KOPT-K1 (cell line): ENCODE results near the gene CTLA4.

ENCODE experiments used
- H3K27ac ChIP-seq: fragments of 200-600 bp; sonication (generic); 2 replicates; pipeline ENCODE4 v1.5.1; 2016; ENCODE audit warnings: antibody characterized with exemption, mild to moderate bottlenecking, low read depth, low read length; ENCODE audit not compliant: poor library complexity, severe bottlenecking
- H3K36me3 ChIP-seq: fragments of 200-600 bp; sonication (generic); 2 replicates; pipeline ENCODE4 v1.5.1; 2017; ENCODE audit warnings: antibody characterized with exemption, mild to moderate bottlenecking, low read length, moderate library complexity; ENCODE audit not compliant: insufficient read depth
- H3K9me3 ChIP-seq: fragments of 200-600 bp; sonication (generic); 2 replicates; pipeline ENCODE4 v1.5.1; 2017; ENCODE audit warnings: antibody characterized with exemption, low read length, mild to moderate bottlenecking; ENCODE audit not compliant: insufficient read depth, poor library complexity, severe bottlenecking

Gene CTLA4

DNA sequence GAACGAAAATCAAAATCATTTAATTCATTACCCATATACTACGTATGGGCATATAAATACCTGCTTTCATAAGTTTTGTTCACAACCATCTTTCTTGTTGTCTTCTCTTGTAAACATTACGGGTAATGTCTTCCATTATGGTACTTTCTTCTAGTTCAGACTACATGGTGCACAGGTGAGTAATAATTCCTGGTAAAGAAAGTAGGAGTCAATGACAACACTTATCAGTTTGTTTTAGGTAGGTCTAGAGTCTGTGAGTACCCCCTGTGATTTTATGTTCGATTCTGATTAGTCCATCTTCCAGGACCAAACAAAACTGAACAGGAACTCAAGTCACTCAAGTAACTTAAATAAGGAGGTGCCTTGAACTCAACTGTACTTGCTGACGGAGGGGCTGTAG lies 25.2 kb upstream of the CTLA4 start:
- H3K36me3 ChIP-seq = no peaks in the 10 kb centered on the region
- no peak overlapping the region for H3K27ac ChIP-seq

DNA sequence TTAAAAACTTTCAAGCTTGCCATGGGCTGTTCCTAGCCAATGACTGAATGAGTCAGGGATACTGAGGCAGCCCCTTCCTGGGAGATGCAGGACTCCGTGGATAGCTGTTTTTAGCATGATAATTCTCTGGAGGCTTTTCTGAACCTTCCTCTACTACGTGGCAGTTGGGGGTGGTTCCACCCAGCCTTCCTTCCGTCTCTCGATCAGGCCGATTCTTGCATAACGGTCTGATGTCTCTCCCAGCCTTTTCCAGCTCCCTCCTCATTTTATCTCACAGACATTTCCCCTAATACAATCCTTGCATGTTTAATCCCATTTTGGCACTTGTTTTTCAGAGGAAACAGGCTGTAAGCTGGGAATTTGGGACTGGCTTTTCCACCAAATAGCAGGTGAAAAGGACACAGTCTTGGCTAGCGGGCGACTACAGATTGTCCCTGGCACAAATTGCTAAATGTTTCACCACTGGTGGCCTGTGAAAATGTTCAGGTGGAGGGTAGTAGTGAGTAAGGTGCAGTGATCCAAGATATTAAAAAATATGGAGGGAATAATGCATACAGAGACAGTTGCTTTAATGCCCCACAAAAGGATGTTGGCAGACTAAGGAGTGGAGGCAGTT lies 21.0 kb upstream of the CTLA4 start:
- no peak overlapping the region for H3K27ac ChIP-seq
- no peaks in the 10 kb centered on the region for H3K36me3 ChIP-seq
- H3K9me3 ChIP-seq = no peaks in the 10 kb centered on the region

More for the DNA sequence above, 25.2 kb upstream of the CTLA4 start:
- no peaks in the 10 kb centered on the region for H3K9me3 ChIP-seq

DNA sequence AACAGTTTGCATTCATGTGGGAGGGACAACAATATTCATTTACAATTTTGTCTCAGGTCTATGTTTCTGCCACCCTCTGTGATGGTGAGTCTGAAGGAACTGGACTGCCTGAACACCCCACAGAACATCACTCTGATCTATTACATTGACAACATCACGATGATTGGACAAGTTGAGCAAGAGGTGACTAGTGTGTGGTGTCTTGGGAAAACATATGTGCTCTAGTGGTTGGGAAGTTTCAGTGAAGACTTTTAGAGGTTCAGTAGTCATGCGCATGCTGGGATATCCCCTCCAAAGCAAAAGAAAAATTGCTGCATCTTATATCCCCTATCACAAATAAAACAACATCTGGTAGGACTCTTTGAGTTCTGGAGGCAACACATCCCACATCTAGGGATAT lies 18.6 kb upstream of the CTLA4 start:
- H3K9me3 ChIP-seq = no peaks in the 10 kb centered on the region
- no peaks in the 10 kb centered on the region for H3K36me3 ChIP-seq
- no peak overlapping the region for H3K27ac ChIP-seq

DNA sequence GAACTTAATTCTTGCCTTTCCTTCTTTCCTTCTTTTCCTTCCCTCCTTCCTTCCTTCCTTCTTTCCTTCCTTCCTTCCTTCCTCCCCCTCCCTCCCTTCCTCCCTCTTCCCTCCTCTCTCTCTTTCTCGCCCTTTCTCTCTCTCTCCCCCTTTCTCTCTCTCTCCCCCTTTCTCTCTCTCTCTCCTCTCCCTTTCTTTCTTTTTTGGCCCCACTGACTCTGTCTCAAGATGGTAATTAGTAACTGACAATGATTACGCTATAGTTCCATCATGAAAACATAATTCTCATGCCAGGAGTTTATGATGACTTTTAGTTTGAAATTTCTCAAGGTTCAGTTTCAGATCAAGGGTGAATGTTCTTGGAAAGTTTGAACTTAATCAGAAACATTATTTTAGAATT lies 14.8 kb upstream of the CTLA4 start:
- Histone ChIP-seq H3K36me3 (no peaks in the 10 kb centered on the region), H3K27ac (no peak overlapping the region), H3K9me3 (no peaks in the 10 kb centered on the region)

DNA sequence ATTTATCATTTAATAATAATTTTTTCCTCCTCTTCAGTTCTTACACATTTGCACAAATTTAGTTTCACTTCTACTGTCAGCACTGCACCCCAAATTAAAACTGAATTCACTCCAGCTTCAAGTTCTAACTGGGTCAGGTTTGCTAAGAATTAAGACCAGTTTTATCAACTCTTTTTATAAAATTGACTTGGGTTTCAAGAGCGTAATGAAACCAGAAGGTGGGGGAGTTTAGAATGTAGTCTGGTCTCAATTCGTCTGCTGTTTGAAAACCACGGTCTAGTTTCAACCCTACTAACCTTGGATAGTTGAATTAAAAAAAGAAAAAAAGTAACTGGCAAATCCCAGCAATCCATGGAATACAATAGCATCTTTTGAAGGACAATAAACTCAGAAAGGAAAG lies 14.3 kb upstream of the CTLA4 start:
- H3K36me3 ChIP-seq = no peaks in the 10 kb centered on the region
- H3K27ac ChIP-seq = no peak overlapping the region
- H3K9me3 ChIP-seq = no peaks in the 10 kb centered on the region

DNA sequence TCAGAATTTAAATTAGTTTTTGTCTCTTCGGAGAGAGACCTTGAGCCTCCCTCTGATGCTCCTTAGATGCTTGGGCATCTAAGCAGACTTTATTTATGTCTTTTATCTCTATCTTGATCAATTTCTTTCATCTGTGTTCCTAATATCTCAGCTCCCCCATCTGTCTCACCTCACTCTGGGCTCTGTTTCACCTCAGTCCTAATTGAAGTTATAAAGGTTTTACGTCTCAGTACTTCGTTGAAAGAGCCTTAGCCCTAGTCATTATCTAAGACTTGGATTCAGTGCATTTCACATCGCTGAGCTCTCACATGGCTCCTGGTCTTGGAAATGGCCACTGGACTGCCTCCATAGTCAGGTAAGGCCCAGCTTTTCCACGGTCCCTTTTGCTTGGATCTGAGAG lies 13.8 kb upstream of the CTLA4 start:
- Histone ChIP-seq H3K9me3 (no peaks in the 10 kb centered on the region), H3K36me3 (no peaks in the 10 kb centered on the region), H3K27ac (no peak overlapping the region)

DNA sequence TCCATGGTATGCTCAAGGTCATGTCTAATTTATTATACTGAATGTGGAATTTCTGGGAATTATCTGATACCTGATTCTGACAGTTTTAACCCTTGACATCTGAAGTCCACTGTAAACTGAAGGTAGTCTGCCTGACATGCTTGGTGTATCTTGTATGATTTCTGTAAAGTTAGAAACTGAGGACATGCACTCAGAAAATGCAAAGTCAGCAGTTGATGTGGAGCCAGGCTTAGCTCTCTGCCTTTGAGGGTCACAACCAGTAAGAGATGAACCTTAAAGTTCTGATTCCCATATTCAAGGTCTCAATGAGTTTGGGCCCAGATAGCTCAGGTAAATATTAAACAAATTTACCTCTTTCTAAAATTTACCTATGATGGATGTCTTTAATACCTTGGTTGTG lies 12.3 kb upstream of the CTLA4 start:
- no peaks in the 10 kb centered on the region for H3K36me3 ChIP-seq

DNA sequence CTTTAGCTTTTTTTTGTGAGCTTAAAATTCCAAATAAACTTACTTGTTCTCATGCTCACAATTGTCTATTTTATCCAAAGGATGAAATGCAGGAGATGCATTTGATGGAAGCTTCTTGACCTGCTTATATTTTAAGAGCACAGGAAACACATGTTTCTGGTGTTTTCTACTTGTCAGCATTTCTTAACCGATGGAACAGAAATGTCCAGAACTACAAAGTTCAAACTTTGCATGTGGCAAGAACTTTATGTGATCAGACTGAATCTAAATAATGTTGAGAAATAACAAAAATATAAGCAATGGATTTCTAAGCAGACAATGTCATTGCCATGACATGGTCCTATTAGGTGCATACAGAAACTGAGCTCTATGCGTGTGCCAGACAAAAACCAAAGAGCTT lies 9.9 kb upstream of the CTLA4 start:
- no peaks in the 10 kb centered on the region for H3K9me3 ChIP-seq
- no peak overlapping the region for H3K27ac ChIP-seq
- H3K36me3 ChIP-seq = no peaks in the 10 kb centered on the region

More for the DNA sequence above, 12.3 kb upstream of the CTLA4 start:
- Histone ChIP-seq H3K9me3 (no peaks in the 10 kb centered on the region), H3K27ac (no peak overlapping the region)

DNA sequence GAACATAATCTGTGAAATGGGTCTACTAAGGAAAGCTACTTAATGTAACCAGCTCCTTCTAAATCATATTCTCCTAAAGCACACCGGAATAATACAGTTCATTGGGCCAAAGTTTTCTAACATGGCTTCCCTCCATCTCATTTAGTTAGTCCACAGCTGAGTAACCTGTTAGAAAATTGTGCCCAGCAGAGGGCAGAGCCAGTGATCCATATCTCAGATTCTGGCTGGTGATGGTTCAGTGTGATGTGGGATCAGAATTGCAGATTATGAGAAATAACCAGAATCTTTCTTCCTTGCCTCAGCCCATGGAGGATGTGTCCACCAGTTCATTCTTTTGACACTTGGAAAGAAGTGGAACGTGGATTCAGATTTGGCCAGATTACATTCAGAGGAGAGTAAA lies 9.4 kb upstream of the CTLA4 start:
- Histone ChIP-seq H3K36me3 (no peaks in the 10 kb centered on the region), H3K27ac (no peak overlapping the region), H3K9me3 (no peaks in the 10 kb centered on the region)

DNA sequence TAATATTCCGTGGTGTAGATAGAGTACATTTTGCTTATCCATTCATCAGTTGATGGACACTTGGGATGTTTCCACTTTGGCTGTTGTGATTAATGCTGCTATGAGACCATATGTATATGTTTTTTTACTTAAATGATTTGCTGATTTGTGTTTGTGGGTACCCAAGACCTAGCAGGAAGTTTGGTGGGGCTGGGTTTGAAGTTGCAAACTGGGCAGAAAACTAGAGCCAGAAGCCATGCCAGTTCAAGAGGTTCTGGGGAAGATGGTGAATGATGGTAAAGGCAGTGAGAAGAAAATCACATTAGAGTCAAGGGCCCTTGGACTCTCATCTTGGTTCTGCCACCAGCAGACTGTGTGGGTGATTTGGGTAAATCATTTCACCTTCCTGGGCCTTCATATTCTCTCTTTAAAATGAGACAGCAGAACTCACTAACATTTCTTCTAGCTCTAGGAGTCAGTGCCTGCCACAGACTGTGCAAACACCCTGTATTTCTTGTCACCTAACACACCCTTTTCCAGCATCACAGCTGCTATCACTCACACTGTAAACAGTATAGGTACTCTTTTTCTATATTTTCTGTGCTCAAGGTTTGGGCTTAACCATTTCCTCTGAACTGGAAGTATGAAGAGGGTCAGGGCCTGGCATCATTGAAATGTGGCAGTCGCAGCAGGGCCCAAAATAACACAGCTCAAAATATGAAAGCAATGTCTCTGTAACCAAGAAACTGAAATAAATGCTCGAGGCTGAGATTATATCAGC lies 8.4 kb upstream of the CTLA4 start:
- Histone ChIP-seq H3K9me3 (no peaks in the 10 kb centered on the region), H3K36me3 (no peaks in the 10 kb centered on the region), H3K27ac (no peak overlapping the region)

DNA sequence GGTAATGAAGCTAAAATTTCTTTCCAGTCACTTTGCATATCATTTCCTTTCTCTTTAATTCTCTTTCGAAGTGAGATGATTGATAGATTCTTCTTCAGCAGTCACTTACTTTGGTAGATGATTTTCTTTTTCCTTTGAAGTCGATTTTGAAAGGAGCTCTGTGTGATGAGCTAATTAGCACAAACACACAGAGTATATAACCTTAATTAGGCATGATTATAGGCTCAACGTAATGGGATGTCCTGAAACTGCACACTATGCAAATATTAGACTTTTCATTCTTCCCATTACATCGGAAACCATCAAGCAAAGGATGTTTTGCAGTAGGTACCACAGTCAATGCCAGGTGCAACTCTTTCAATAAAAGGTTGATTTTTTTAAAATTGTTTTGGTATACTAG lies 6.4 kb upstream of the CTLA4 start:
- Histone ChIP-seq H3K36me3 (no peaks in the 10 kb centered on the region), H3K27ac (no peak overlapping the region), H3K9me3 (no peaks in the 10 kb centered on the region)

DNA sequence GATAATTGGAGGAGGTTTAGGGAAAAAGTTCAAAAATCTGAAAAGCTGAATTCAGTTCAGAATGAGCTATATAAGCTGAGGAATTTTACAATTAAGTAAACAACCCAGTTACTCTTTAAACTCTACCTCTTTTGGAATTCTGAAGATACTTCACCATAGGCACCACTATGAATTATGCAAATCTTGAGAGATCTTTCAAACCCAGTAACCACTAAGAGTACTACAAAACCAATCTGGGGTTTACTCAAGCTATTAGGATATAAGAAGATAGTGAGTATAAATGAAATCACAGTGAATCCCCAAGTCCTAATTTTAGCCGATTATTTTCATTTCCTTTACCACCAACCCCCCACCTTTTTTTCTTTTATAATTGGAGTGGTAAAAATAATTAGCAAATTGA lies 6.0 kb upstream of the CTLA4 start:
- Histone ChIP-seq H3K36me3 (no peaks in the 10 kb centered on the region), H3K27ac (no peak overlapping the region), H3K9me3 (no peaks in the 10 kb centered on the region)

DNA sequence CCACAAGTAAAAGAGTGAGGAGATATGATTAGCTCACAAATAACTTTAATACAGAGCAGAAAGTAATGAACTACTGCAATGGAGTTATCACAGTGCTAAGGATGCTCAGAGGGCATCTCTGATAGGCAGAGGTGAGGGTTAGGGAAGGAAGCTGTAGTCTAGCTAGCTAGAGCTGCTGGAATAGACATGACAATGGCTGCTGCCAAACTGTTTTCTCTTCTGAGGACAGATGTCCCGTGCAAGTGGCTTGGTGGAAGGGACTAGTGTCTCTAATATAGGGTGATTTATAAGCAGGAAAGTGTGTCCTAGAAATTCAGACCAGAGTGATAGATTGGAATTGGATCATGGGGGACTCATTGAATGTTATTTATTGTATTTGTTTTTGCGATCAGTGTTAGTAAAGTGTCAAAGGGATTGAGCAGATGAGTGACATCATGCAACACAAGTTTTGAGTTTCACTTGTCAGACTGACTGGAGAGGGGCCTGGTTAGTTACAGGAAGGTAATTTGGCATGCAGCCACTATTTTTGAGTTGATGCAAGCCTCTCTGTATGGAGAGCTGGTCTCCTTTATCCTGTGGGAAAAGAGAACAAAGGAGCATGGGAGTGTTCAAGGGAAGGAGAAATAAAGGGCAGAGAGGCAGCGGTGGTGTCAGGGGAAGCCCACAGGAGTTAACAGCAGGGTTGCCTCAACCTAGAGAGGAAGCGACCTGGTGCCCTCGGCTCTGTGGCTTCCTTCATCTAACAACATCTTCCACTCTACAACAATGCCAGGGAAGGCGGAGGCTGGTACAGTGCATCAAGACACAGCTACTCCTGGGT lies 1.9 kb downstream of the CTLA4 start:
- no peaks in the 10 kb centered on the region for H3K9me3 ChIP-seq
- H3K27ac ChIP-seq = no peak overlapping the region
- H3K36me3 ChIP-seq = no peaks in the 10 kb centered on the region

DNA sequence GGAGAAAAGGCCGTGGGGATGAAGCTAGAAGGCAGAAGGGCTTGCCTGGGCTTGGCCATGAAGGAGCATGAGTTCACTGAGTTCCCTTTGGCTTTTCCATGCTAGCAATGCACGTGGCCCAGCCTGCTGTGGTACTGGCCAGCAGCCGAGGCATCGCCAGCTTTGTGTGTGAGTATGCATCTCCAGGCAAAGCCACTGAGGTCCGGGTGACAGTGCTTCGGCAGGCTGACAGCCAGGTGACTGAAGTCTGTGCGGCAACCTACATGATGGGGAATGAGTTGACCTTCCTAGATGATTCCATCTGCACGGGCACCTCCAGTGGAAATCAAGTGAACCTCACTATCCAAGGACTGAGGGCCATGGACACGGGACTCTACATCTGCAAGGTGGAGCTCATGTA lies 2.9 kb downstream of the CTLA4 start:
- H3K27ac ChIP-seq = no peak overlapping the region
- H3K9me3 ChIP-seq = no peaks in the 10 kb centered on the region

DNA sequence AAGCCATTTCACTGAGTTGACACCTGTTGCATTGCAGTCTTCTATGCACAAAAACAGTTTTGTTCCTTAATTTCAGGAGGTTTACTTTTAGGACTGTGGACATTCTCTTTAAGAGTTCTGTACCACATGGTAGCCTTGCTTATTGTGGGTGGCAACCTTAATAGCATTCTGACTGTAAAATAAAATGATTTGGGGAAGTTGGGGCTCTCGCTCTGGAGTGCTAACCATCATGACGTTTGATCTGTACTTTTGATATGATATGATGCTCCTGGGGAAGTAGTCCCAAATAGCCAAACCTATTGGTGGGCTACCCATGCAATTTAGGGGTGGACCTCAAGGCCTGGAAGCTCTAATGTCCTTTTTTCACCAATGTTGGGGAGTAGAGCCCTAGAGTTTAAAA lies 3.4 kb downstream of the CTLA4 start:
- Histone ChIP-seq H3K36me3 (no peaks in the 10 kb centered on the region), H3K9me3 (no peaks in the 10 kb centered on the region), H3K27ac (no peak overlapping the region)

More for the DNA sequence above, 2.9 kb downstream of the CTLA4 start:
- no peaks in the 10 kb centered on the region for H3K36me3 ChIP-seq
